ENCODE measurements around the gene ZFP36L2. TPM values are rescaled to one million over a fixed set of nuclear protein-coding genes. Genes with fewer than 3 reads are reported as not detected.

The ZFP36L2 gene
- total and polyA plus RNA-seq, 9 of the 15 experiments (the other 6 are each of a cell fraction or from before 2014, with no cell fraction given), result 4.1 to 60.6 (median 20.3) TPM

DNA sequence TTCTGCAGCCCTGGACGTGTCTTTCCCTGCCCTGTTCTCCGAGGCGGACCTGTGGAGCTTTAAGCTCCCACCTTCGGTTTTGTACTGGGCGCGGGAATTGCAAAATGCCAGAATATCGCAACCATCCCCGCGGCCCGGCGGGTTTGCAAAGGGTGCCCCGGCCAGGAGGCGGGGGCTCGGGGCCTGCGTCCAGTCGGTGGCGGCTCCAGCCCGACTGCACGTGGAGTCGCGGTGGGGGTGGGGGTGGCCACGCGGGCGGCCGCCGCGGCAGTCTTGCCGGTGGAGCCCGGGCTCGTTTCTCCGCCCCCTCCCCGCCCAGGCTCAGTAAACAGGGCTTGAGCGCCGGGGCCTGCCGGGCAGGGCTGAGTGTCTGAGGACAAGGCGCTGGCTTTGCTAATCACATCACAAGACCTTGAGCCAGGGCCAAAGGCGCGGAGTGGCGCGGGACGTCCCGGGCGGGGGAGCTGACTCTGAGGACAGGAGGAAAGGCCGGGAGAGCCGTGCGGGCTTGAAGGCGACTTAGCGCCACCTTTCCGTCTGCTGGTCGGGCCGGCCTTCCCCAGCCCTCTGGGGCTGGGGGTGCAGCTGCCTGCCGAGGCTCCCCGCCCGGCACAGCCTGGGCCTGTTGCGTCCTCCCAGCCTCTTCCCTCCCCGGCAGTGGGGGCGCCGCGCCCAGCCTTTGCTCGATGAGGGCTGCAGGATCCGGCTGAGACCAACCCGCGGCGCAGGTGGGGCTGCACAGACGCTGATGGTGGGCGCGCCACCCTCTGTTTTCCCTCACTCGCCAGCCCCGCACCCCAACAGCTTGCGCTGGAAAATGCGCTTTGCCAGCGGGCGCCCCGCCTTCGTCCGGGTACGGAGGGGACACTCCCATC lies 786 bp upstream of the ZFP36L2 start (continued):
- TF ChIP-seq ZFP30 (CRISPR knock-in tag; IDR thresholded peaks at IDR 0.05; ENCODE audit: borderline replicate concordance) (no peak), SNRNP70 (optimal IDR thresholded peaks at IDR 0.05; ENCODE audit: low read depth, low read length) (no peak), NR3C1 (CRISPR knock-in tag; IDR thresholded peaks at IDR 0.05) (no peak), HDGF (IDR thresholded peaks at IDR 0.05) (peak; percentile 23; the same call in 1 of the 2 replicates), HCFC1 (IDR thresholded peaks at IDR 0.05; ENCODE audit: low read depth, low read length) (no peak), PRPF4 (IDR thresholded peaks at IDR 0.05; ENCODE audit: insufficient read depth, low read depth, low read length, poor library complexity, severe bottlenecking) (no peak), KLF16 (IDR thresholded peaks at IDR 0.05) (no peak; the same call in 1 of the 2 replicates), L3MBTL2 (IDR thresholded peaks at IDR 0.05) (peak; percentile 78), CBFA2T2 (conservative IDR thresholded peaks at IDR 0.05) (no peak), RHOXF2B (CRISPR knock-in tag; conservative IDR thresholded peaks at IDR 0.05) (no peak), CHD1 (IDR thresholded peaks at IDR 0.05; ENCODE audit: low read length) (peak; percentile 76), ZNF174 (CRISPR knock-in tag; IDR thresholded peaks at IDR 0.05) (no peak), RBM17 (IDR thresholded peaks at IDR 0.05; ENCODE audit: borderline replicate concordance, low read depth, low read length) (no peak), LARP7 (IDR thresholded peaks at IDR 0.05) (no peak), YY1 (IDR thresholded peaks at IDR 0.05; ENCODE audit: borderline replicate concordance in 1 of 3, control insufficient read depth in 1 of 3, extremely low read depth in 1 of 3, insufficient read depth in 3 of 3, insufficient read length in 1 of 3, insufficient replicate concordance in 2 of 3, low read depth in 1 of 3, low read length in 2 of 3) (peak in 1 of 3 experiments; percentile 11), GATAD2A (IDR thresholded peaks at IDR 0.05) (no peak), FOXK1 (CRISPR knock-in tag; IDR thresholded peaks at IDR 0.05; ENCODE audit: borderline replicate concordance) (0 out of 2 replicates have a peak, but pooled peaks have one; percentile 54), SMARCA4 (IDR thresholded peaks at IDR 0.05) (no peak)
- TF ChIP-seq, protein P1, sequence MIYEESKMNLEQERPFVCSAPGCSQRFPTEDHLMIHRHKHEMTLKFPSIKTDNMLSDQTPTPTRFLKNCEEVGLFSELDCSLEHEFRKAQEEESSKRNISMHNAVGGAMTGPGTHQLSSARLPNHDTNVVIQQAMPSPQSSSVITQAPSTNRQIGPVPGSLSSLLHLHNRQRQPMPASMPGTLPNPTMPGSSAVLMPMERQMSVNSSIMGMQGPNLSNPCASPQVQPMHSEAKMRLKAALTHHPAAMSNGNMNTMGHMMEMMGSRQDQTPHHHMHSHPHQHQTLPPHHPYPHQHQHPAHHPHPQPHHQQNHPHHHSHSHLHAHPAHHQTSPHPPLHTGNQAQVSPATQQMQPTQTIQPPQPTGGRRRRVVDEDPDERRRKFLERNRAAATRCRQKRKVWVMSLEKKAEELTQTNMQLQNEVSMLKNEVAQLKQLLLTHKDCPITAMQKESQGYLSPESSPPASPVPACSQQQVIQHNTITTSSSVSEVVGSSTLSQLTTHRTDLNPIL (CRISPR knock-in tag; IDR thresholded peaks at IDR 0.05), result no peak
- TF ChIP-seq, protein P2, sequence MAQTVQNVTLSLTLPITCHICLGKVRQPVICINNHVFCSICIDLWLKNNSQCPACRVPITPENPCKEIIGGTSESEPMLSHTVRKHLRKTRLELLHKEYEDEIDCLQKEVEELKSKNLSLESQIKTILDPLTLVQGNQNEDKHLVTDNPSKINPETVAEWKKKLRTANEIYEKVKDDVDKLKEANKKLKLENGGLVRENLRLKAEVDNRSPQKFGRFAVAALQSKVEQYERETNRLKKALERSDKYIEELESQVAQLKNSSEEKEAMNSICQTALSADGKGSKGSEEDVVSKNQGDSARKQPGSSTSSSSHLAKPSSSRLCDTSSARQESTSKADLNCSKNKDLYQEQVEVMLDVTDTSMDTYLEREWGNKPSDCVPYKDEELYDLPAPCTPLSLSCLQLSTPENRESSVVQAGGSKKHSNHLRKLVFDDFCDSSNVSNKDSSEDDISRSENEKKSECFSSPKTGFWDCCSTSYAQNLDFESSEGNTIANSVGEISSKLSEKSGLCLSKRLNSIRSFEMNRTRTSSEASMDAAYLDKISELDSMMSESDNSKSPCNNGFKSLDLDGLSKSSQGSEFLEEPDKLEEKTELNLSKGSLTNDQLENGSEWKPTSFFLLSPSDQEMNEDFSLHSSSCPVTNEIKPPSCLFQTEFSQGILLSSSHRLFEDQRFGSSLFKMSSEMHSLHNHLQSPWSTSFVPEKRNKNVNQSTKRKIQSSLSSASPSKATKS (CRISPR knock-in tag; IDR thresholded peaks at IDR 0.05), result no peak
- TF ChIP-seq, protein P3, sequence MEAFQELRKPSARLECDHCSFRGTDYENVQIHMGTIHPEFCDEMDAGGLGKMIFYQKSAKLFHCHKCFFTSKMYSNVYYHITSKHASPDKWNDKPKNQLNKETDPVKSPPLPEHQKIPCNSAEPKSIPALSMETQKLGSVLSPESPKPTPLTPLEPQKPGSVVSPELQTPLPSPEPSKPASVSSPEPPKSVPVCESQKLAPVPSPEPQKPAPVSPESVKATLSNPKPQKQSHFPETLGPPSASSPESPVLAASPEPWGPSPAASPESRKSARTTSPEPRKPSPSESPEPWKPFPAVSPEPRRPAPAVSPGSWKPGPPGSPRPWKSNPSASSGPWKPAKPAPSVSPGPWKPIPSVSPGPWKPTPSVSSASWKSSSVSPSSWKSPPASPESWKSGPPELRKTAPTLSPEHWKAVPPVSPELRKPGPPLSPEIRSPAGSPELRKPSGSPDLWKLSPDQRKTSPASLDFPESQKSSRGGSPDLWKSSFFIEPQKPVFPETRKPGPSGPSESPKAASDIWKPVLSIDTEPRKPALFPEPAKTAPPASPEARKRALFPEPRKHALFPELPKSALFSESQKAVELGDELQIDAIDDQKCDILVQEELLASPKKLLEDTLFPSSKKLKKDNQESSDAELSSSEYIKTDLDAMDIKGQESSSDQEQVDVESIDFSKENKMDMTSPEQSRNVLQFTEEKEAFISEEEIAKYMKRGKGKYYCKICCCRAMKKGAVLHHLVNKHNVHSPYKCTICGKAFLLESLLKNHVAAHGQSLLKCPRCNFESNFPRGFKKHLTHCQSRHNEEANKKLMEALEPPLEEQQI (IDR thresholded peaks at IDR 0.05), result no peak
- TF ChIP-seq, protein P4, sequence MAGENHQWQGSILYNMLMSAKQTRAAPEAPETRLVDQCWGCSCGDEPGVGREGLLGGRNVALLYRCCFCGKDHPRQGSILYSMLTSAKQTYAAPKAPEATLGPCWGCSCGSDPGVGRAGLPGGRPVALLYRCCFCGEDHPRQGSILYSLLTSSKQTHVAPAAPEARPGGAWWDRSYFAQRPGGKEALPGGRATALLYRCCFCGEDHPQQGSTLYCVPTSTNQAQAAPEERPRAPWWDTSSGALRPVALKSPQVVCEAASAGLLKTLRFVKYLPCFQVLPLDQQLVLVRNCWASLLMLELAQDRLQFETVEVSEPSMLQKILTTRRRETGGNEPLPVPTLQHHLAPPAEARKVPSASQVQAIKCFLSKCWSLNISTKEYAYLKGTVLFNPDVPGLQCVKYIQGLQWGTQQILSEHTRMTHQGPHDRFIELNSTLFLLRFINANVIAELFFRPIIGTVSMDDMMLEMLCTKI (IDR thresholded peaks at IDR 0.05; ENCODE audit: partially characterized antibody), result no peak

Measured in K562 (cell line).